HepG2 (cell line): ENCODE measurements around the gene LMNA. TPM values are rescaled to one million over a fixed set of nuclear protein-coding genes. Genes with fewer than 3 reads are reported as not detected.

Source experiments
- ATF7 ChIP-seq, 2 experiments: fragments of 450-650 bp in 1 of 2; sonication (generic) in 1 of 2; formaldehyde crosslinking in 1 of 2; IDR thresholded peaks; 2 replicates each; pipeline versions ENCODE4 v1.4.0 to v1.6.1; 2016 to 2020; ENCODE audit warnings: antibody characterized with exemption in 1 of 2, mild to moderate bottlenecking in 1 of 2, missing genetic modification reagents in 1 of 2
- CCDC6 ChIP-seq: sonication (generic); formaldehyde crosslinking; IDR thresholded peaks from 2 replicates; pipeline ENCODE4 v1.8.1; 2022; ENCODE audit warnings: mild to moderate bottlenecking, missing genetic modification reagents, moderate library complexity
- CEBPG ChIP-seq: IDR thresholded peaks from 2 replicates; pipeline ENCODE4 v1.6.1; 2016
- FOXO1 ChIP-seq: sonication (generic); formaldehyde crosslinking; IDR thresholded peaks from 2 replicates; pipeline ENCODE4 v1.4.0; 2020; ENCODE audit warnings: missing genetic modification reagents
- MTF1 ChIP-seq: sonication (generic); formaldehyde crosslinking; IDR thresholded peaks from 2 replicates; pipeline ENCODE4 v1.5.0; 2020; ENCODE audit warnings: missing genetic modification reagents
- MYNN ChIP-seq: sonication (generic); formaldehyde crosslinking; IDR thresholded peaks from 2 replicates; pipeline ENCODE4 v1.4.0; 2020; ENCODE audit warnings: mild to moderate bottlenecking, low read depth, missing genetic modification reagents
- PBX3 ChIP-seq: sonication (generic); formaldehyde crosslinking; IDR thresholded peaks from 2 replicates; pipeline ENCODE4 v1.8.1; 2023; ENCODE audit warnings: missing genetic modification reagents, inconsistent platforms, borderline replicate concordance
- PHB2 ChIP-seq: fragments of 450-650 bp; IDR thresholded peaks from 2 replicates; pipeline ENCODE4 v1.6.1; 2018; ENCODE audit not compliant: partially characterized antibody
- PLRG1 ChIP-seq: fragments of 450-650 bp; conservative IDR thresholded peaks from 2 replicates; pipeline ENCODE4 v1.6.1; 2016
- RBFOX2 ChIP-seq: fragments of 200-400 bp; formaldehyde crosslinking; IDR thresholded peaks from 2 replicates; pipeline ENCODE4 v1.6.1; 2017; ENCODE audit warnings: low read depth, mild to moderate bottlenecking, low read length
- SNAI1 ChIP-seq: sonication (generic); formaldehyde crosslinking; IDR thresholded peaks from 2 replicates; pipeline ENCODE4 v1.5.0; 2020; ENCODE audit warnings: mild to moderate bottlenecking, missing genetic modification reagents, borderline replicate concordance
- SYNCRIP ChIP-seq: fragments of 200-400 bp; formaldehyde crosslinking; IDR thresholded peaks from 2 replicates; pipeline ENCODE4 v1.6.1; 2018; ENCODE audit warnings: mild to moderate bottlenecking, low read depth, low read length; ENCODE audit not compliant: insufficient read depth
- ZC3H13 ChIP-seq: sonication (generic); formaldehyde crosslinking; IDR thresholded peaks from 2 replicates; pipeline ENCODE4 v1.8.1; 2023; ENCODE audit warnings: mild to moderate bottlenecking, missing genetic modification reagents, moderate library complexity
- ZGPAT ChIP-seq: IDR thresholded peaks from 2 replicates; pipeline ENCODE4 v1.6.1; 2016; ENCODE audit warnings: mild to moderate bottlenecking
- ZHX2 ChIP-seq, 2 experiments: sonication (generic) in 1 of 2; formaldehyde crosslinking in 1 of 2; IDR thresholded peaks; 2 replicates each; pipeline versions ENCODE4 v1.6.1 to v1.9.0; 2014 to 2022; ENCODE audit warnings: antibody characterized with exemption in 1 of 2, borderline replicate concordance in 1 of 2, inconsistent platforms in 1 of 2, low read depth in 1 of 2, missing genetic modification reagents in 1 of 2
- ZNF597 ChIP-seq: sonication (generic); formaldehyde crosslinking; IDR thresholded peaks from 2 replicates; pipeline ENCODE4 v1.5.0; 2020; ENCODE audit warnings: missing genetic modification reagents
- ZNF704 ChIP-seq: sonication (generic); formaldehyde crosslinking; IDR thresholded peaks from 2 replicates; pipeline ENCODE4 v1.8.1; 2023; ENCODE audit warnings: mild to moderate bottlenecking, inconsistent platforms, moderate library complexity, missing genetic modification reagents, borderline replicate concordance
- polyA plus RNA-seq, 8 experiments: library from polyadenylated mRNA; depleted of rRNA in 3 of 8; stranded (reverse) in 7 of 8; unstranded in 1 of 8; fragments of >200 nt; fragmentation: Illumina TruSeq in 4 of 8; extraction: Trizol in 4 of 8; gene quantifications; 2 replicates each; pipeline versions ENCODE4 v1.2.1 to v1.2.3, GENCODE V29; 2011 to 2016; ENCODE audit warnings: low read depth in 4 of 8, missing spikeins in 1 of 8, mixed read lengths in 1 of 8; ENCODE audit not compliant: insufficient read depth in 1 of 8
- total RNA-seq, 5 experiments: library from RNA; depleted of rRNA; stranded (reverse); fragments of >200 nt; fragmentation: Illumina TruSeq; extraction: Trizol; gene quantifications; 2 replicates each; pipeline ENCODE4 v1.2.3, GENCODE V29; 2016; ENCODE audit warnings: low read depth in 1 of 5

The LMNA gene
- total and polyA plus RNA-seq, 2 of the 13 experiments (the other 11 are each of a cell fraction or from before 2014, with no cell fraction given), result 107 to 225 TPM

- TF ChIP-seq PHB2, result no peak
- TF ChIP-seq ZGPAT (CRISPR knock-in tag), result peak; percentile 45; the same call in 1 of the 2 replicates
- no peak; the same call in 1 of the 2 replicates for TF ChIP-seq ATF7 (IDR thresholded peaks at IDR 0.05)
- peak; percentile 8; the same call in 1 of the 2 replicates for TF ChIP-seq ATF7 (CRISPR knock-in tag; IDR thresholded peaks at IDR 0.05)
- TF ChIP-seq CEBPG (CRISPR knock-in tag), result no peak
- no peak for TF ChIP-seq MYNN
- no peak for TF ChIP-seq MTF1 (CRISPR knock-in tag)
- TF ChIP-seq ZHX2 (IDR thresholded peaks at IDR 0.05; ENCODE audit: low read depth), result 0 out of 2 replicates have a peak, but pooled peaks have one; percentile 36
- TF ChIP-seq ZHX2 (CRISPR knock-in tag; IDR thresholded peaks at IDR 0.05; ENCODE audit: borderline replicate concordance), result no peak
- TF ChIP-seq RBFOX2, result peak; percentile 84
- TF ChIP-seq ZNF704 (CRISPR knock-in tag), result no peak
- TF ChIP-seq PBX3 (CRISPR knock-in tag), result 0 out of 2 replicates have a peak, but pooled peaks have one; percentile 46
- TF ChIP-seq ZC3H13 (CRISPR knock-in tag), result no peak
- no peak for TF ChIP-seq ZNF597 (CRISPR knock-in tag)
- TF ChIP-seq CCDC6, result no peak; the same call in 1 of the 2 replicates
- TF ChIP-seq PLRG1, result no peak
- no peak for TF ChIP-seq SYNCRIP
- TF ChIP-seq FOXO1 (CRISPR knock-in tag), result no peak
- no peak for TF ChIP-seq SNAI1 (CRISPR knock-in tag)
These were observed at the start of gene LMNA (continued) for GRCh38 chr1:156114101-156114918.
